ENCODE results near the gene SNX25. TPM values are rescaled to one million over a fixed set of nuclear protein-coding genes. Genes with fewer than 3 reads are reported as not detected.

The SNX25 gene
- total RNA-seq, 1 experiment from 2014 or later = 16.7 TPM

DNA sequence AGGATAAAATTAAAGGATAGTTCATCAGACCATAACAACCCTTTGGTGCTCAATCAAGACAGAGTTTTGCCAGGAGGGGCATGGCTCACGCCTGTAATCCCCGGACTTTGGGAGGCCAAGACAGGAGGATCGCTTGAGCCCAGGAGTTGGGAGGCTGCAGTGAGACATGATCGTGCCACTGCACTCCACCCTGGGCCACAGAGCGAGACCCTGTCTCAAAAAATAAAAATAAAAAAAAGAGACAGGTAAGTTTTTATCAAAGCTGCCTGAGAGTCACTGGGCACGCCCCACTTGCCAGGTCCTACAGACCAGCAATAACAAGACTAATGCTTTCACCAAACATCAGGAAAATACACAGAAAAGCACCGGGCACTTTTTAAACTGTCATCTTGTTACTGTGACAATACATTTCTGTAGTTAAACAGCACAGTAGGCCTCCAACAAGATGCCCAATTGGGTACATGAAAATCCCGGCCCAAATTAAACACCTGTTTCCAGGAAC is 6.4 kb upstream of the SNX25 start:
- no peak for DNase-seq (ENCODE audit: low read depth, low spot score)
- TSS peak; percentile 87 for BruUV-seq (replicated peaks)
- H3K4me3 ChIP-seq (ENCODE audit: low read depth in 2 of 2, low read length in 2 of 2) = peak overlapping the region; percentile 61 to 82
- H3K9me3 ChIP-seq (ENCODE audit: control insufficient read depth, insufficient read depth, low read depth, low read length) = no peaks in the 10 kb centered on the region
- intact Hi-C loops (cut with micrococcal nuclease; ENCODE audit: unreplicated experiment) = loop anchor here (10.0 kb wide), 1 partner anchor 392 kb away; no protein-coding TSS in a partner anchor
- POLR2A ChIA-PET = no interaction called here
- CTCF ChIA-PET = no interaction called here
- in situ Hi-C loops (cut with HindIII; ENCODE audit: low pct_unique_long_range_greater_than_20kb, low sequenced_read_pairs) = no loop called here
- peak; percentile 7 for ATAC-seq
- TF ChIP-seq POLR2AphosphoS5 (IDR thresholded peaks at IDR 0.05; ENCODE audit: low read depth, low read length) (no peak), SIN3A (IDR thresholded peaks at IDR 0.05; ENCODE audit: borderline replicate concordance, insufficient read depth, low read depth, low read length) (no peak), REST (IDR thresholded peaks at IDR 0.05; ENCODE audit: insufficient read depth in 1 of 2, low read depth in 2 of 2, low read length in 1 of 2) (no peak), TCF7L2 (IDR thresholded peaks at IDR 0.05; ENCODE audit: low read depth, low read length) (no peak)
- TF ChIP-seq, protein P1, sequence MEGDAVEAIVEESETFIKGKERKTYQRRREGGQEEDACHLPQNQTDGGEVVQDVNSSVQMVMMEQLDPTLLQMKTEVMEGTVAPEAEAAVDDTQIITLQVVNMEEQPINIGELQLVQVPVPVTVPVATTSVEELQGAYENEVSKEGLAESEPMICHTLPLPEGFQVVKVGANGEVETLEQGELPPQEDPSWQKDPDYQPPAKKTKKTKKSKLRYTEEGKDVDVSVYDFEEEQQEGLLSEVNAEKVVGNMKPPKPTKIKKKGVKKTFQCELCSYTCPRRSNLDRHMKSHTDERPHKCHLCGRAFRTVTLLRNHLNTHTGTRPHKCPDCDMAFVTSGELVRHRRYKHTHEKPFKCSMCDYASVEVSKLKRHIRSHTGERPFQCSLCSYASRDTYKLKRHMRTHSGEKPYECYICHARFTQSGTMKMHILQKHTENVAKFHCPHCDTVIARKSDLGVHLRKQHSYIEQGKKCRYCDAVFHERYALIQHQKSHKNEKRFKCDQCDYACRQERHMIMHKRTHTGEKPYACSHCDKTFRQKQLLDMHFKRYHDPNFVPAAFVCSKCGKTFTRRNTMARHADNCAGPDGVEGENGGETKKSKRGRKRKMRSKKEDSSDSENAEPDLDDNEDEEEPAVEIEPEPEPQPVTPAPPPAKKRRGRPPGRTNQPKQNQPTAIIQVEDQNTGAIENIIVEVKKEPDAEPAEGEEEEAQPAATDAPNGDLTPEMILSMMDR (IDR thresholded peaks at IDR 0.05) = no peak
- no peaks in the 10 kb centered on the region for H3K36me3 ChIP-seq (ENCODE audit: control insufficient read depth, insufficient read depth, low read length)
- peaks cover 17% of the 10 kb centered on the region for H3K4me1 ChIP-seq (ENCODE audit: control insufficient read depth, insufficient read depth, low read length)
- peak overlapping the region; percentile 82 for H3K27ac ChIP-seq (ENCODE audit: low read length)
- no peaks in the 10 kb centered on the region for H3K27me3 ChIP-seq (ENCODE audit: control insufficient read depth, insufficient read depth, low read length)

DNA sequence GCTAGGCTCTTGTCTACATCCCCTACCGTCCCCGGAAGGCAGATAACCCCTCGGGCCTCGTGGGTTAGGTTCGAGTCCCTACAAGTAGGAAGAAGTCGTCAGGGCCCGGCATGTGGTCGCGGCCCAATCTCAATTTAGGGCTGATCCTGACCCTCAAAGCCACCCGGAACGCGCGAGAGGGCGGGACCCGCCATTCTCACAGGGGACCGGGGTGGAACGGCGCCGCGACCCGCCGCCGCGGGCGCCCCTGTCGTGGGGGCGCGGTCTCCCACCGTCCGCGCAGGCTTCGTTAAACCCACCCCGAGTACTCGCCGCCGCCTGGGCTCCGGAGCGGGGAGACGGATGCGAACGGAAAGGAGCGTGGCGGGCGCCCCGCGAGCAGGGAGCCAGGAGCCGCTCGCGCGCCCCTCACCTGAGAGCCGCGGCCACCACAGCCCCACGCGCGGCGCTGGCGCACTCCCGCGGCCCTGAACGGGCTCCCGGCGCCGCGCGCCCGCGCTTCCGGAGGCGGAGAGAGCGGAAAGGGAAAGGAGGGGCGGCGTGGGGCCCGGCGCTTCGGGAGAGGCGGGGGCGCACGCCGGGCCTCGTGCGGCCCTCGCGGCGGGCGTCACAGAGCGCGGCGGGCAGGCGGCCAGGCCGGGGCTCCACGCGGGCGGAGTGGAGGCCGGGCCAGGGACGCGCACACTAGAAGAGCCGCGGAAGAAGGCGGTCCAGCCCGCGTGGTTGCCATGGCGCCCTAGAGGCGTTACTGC is 5.7 kb upstream of the SNX25 start, which contains the start of gene CFAP97:
Gene CFAP97 (minus strand): TSS at position 515 of the 752 bp plus-strand sequence. CDS start 12,804 bp downstream, outside the sequence.
- TF ChIP-seq TCF7L2 (IDR thresholded peaks at IDR 0.05; ENCODE audit: low read depth, low read length) = peak; percentile 30; the same call in 1 of the 2 replicates
- TF ChIP-seq POLR2AphosphoS5 (IDR thresholded peaks at IDR 0.05; ENCODE audit: low read depth, low read length) = no peak
- TF ChIP-seq SIN3A (IDR thresholded peaks at IDR 0.05; ENCODE audit: borderline replicate concordance, insufficient read depth, low read depth, low read length) = peak; percentile 70; the same call in 1 of the 2 replicates
- TF ChIP-seq REST (IDR thresholded peaks at IDR 0.05; ENCODE audit: insufficient read depth in 1 of 2, low read depth in 2 of 2, low read length in 1 of 2) = no peak
- TF ChIP-seq, protein P1 (IDR thresholded peaks at IDR 0.05) = no peak
- DNase-seq (ENCODE audit: low read depth, low spot score) (no peak), ATAC-seq (peak; percentile 93)
- Histone ChIP-seq H3K4me1 (ENCODE audit: control insufficient read depth, insufficient read depth, low read length) (peaks cover 17% of the 10 kb centered on the region), H3K9me3 (ENCODE audit: control insufficient read depth, insufficient read depth, low read depth, low read length) (no peaks in the 10 kb centered on the region), H3K36me3 (ENCODE audit: control insufficient read depth, insufficient read depth, low read length) (no peaks in the 10 kb centered on the region), H3K27me3 (ENCODE audit: control insufficient read depth, insufficient read depth, low read length) (no peaks in the 10 kb centered on the region), H3K4me3 (ENCODE audit: low read depth in 2 of 2, low read length in 2 of 2) (peak within 1 kb of the TSS; percentile 61 to 82), H3K27ac (ENCODE audit: low read length) (peak within 1 kb of the TSS; percentile 82)
- in situ Hi-C loops (cut with HindIII; ENCODE audit: low pct_unique_long_range_greater_than_20kb, low sequenced_read_pairs) = no loop called here
- ChIA-PET CTCF (interaction anchor here (0.6 kb wide), 1 partner anchor 714 kb away, joined by 3 read pairs; no protein-coding TSS in a partner anchor), POLR2A (no interaction called here)
- intact Hi-C loops (cut with micrococcal nuclease; ENCODE audit: unreplicated experiment) = loop anchor here (10.0 kb wide), 1 partner anchor 391 kb away; no protein-coding TSS in a partner anchor
- no TSS peak for BruUV-seq (replicated peaks)
